GM12878 (cell line): ENCODE measurements around the gene SPIRE2. TPM values are rescaled to one million over a fixed set of nuclear protein-coding genes. Genes with fewer than 3 reads are reported as not detected.

ENCODE experiments used
- CBFB ChIP-seq: IDR thresholded peaks from 2 replicates; pipeline ENCODE4 v1.6.1; 2016; ENCODE audit warnings: antibody characterized with exemption, low read depth
- EZH2 ChIP-seq: IDR thresholded peaks from 2 replicates; pipeline ENCODE4 v1.6.1; 2012; ENCODE audit warnings: low read depth, mild to moderate bottlenecking, control low read depth, inconsistent platforms, low read length, borderline replicate concordance; ENCODE audit not compliant: control insufficient read depth
- FOS ChIP-seq: IDR thresholded peaks from 3 replicates; pipeline ENCODE4 v1.6.1; 2011; ENCODE audit warnings: borderline replicate concordance; ENCODE audit not compliant: insufficient read length; ENCODE audit errors: extremely low read depth
- IKZF1 ChIP-seq: fragments of 450-650 bp; conservative IDR thresholded peaks from 2 replicates; pipeline ENCODE4 v1.6.1; 2017; ENCODE audit warnings: antibody characterized with exemption, mild to moderate bottlenecking
- JUNB ChIP-seq: IDR thresholded peaks from 2 replicates; pipeline ENCODE4 v1.6.1; 2016; ENCODE audit warnings: antibody characterized with exemption, mild to moderate bottlenecking
- KDM1A ChIP-seq: fragments of 200-600 bp; sonication (generic); IDR thresholded peaks from 2 replicates; pipeline ENCODE4 v1.6.1; 2016; ENCODE audit warnings: borderline replicate concordance
- LARP7 ChIP-seq: fragments of 450-650 bp; IDR thresholded peaks from 2 replicates; pipeline ENCODE4 v1.6.1; 2017; ENCODE audit warnings: mild to moderate bottlenecking
- NRF1 ChIP-seq: conservative IDR thresholded peaks from 2 replicates; pipeline ENCODE4 v1.6.1; 2011; ENCODE audit warnings: mild to moderate bottlenecking, low read depth, low read length, improper control_type of control experiment
- PAX5 ChIP-seq: IDR thresholded peaks from 2 replicates; pipeline ENCODE4 v1.6.1; 2011; ENCODE audit warnings: low read depth, low read length, borderline replicate concordance
- POU2F2 ChIP-seq: IDR thresholded peaks from 3 replicates; pipeline ENCODE4 v1.6.1; 2011; ENCODE audit warnings: low read depth, mild to moderate bottlenecking, low read length, borderline replicate concordance
- RAD51 ChIP-seq: fragments of 450-650 bp; IDR thresholded peaks from 2 replicates; pipeline ENCODE4 v1.6.1; 2016; ENCODE audit warnings: moderate library complexity, mild to moderate bottlenecking, inconsistent platforms
- SMC3 ChIP-seq: IDR thresholded peaks from 2 replicates; pipeline ENCODE4 v1.6.1; 2011; ENCODE audit warnings: low read length, improper control_type of control experiment, borderline replicate concordance
- SP1 ChIP-seq: IDR thresholded peaks from one replicate; pipeline ENCODE4 v1.6.1; 2011; ENCODE audit warnings: low read depth, low read length
- SPI1 ChIP-seq: IDR thresholded peaks from 2 replicates; pipeline ENCODE4 v1.6.1; 2011; ENCODE audit warnings: low read depth, mild to moderate bottlenecking, low read length, moderate library complexity, borderline replicate concordance; ENCODE audit not compliant: insufficient read depth
- SUPT20H ChIP-seq: IDR thresholded peaks from 2 replicates; pipeline ENCODE4 v1.6.1; 2011; ENCODE audit warnings: low read depth, mild to moderate bottlenecking, low read length, moderate library complexity, borderline replicate concordance; ENCODE audit not compliant: control insufficient read depth
- TCF12 ChIP-seq: IDR thresholded peaks from 2 replicates; pipeline ENCODE4 v1.6.1; 2011; ENCODE audit warnings: low read depth, mild to moderate bottlenecking, low read length
- WRNIP1 ChIP-seq: IDR thresholded peaks from 2 replicates; pipeline ENCODE4 v1.6.1; 2011; ENCODE audit warnings: low read depth, low read length, improper control_type of control experiment, borderline replicate concordance
- YBX1 ChIP-seq: fragments of 450-650 bp; IDR thresholded peaks from 2 replicates; pipeline ENCODE4 v1.6.1; 2016; ENCODE audit warnings: antibody characterized with exemption
- polyA plus RNA-seq, 11 experiments: library from polyadenylated mRNA; depleted of rRNA in 4 of 11; unstranded in 6 of 11; stranded (reverse) in 5 of 11; fragments of >200 nt; fragmentation: Nextera tagmentation in 4 of 11; fragmentation: Illumina TruSeq in 1 of 11; extraction: Ambion mirVana in 4 of 11; extraction: Trizol in 1 of 11; gene quantifications; 1 replicate in 1 of 11; 2 replicates in 10 of 11; pipeline versions ENCODE4 v1.2.1 to v1.2.3, GENCODE V29; 2011 to 2016; ENCODE audit warnings: inconsistent platforms in 2 of 11, missing spikeins in 2 of 11, low read depth in 1 of 11
- total RNA-seq, 4 experiments: library from RNA; depleted of rRNA in 3 of 4; stranded (reverse); fragments of >200 nt in 3 of 4; fragmentation: Illumina TruSeq in 1 of 4; extraction: Trizol in 1 of 4; gene quantifications; 2 replicates each; pipeline versions ENCODE4 v1.2.1 to v1.2.3, GENCODE V29; 2013 to 2021
- TF ChIP-seq, protein P1 (sequence below): fragments of 450-650 bp; IDR thresholded peaks from 2 replicates; pipeline ENCODE4 v1.6.1; 2016; ENCODE audit warnings: mild to moderate bottlenecking
- TF ChIP-seq, protein P2 (sequence below): fragments of 450-650 bp; IDR thresholded peaks from 2 replicates; pipeline ENCODE4 v1.6.1; 2014; ENCODE audit warnings: mild to moderate bottlenecking
- TF ChIP-seq, protein P3 (sequence below): IDR thresholded peaks from 2 replicates; pipeline ENCODE4 v1.6.1; 2012; ENCODE audit warnings: improper control_type of control experiment, low read depth, low read length; ENCODE audit not compliant: insufficient replicate concordance
- TF ChIP-seq, protein P4 (sequence below): IDR thresholded peaks from 2 replicates; pipeline ENCODE4 v1.6.1; 2011; ENCODE audit warnings: mild to moderate bottlenecking, low read depth, low read length, moderate library complexity; ENCODE audit not compliant: insufficient replicate concordance

The SPIRE2 gene
- total and polyA plus RNA-seq, 10 of the 15 experiments (the other 5 are each of a cell fraction or from before 2014, with no cell fraction given): 0.03 to 0.64 (median 0.27) TPM; not detected in 1

DNA sequence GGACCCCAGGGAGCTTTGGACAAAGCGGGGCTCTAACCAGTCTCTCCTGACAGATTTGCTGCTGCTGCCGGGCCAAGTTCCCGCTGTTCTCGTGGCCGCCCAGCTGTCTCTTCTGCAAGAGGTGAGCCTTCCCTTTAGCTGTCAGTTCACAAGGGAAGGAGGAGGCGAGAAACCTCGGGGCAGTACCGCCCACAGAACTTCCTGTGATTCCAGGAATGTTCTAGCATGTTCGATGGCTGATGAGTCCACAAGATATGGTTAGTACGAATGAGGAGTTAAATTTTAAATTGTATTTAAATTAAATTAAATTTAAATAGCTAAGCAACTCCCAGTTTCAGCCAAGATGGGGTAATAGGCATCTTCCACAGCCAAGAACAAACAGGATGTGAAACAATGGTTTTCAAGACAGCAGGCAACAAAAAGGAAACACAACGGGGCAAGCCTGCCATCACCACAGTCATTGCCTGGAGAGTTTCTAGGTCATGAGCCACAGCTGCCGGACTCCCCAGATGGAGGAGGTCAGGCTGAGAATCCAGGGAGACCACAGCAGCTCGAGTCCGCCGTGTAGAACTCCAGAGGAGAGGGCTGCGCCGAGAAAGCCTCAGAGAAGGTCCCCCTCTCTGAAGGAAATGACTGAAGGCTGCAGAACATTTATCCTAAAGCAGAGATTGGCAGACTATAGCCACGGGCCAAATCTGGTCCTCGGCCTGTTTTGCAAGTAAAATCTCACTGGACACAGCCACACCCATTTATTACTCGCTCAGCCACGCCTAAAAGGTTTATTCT, 35.7 kb downstream of the SPIRE2 start (continued):
- TF ChIP-seq, protein P1, sequence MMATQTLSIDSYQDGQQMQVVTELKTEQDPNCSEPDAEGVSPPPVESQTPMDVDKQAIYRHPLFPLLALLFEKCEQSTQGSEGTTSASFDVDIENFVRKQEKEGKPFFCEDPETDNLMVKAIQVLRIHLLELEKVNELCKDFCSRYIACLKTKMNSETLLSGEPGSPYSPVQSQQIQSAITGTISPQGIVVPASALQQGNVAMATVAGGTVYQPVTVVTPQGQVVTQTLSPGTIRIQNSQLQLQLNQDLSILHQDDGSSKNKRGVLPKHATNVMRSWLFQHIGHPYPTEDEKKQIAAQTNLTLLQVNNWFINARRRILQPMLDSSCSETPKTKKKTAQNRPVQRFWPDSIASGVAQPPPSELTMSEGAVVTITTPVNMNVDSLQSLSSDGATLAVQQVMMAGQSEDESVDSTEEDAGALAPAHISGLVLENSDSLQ: no peak; the same call in 1 of the 2 replicates
- TF ChIP-seq YBX1: no peak
- TF ChIP-seq IKZF1: peak; percentile 68
- TF ChIP-seq, protein P2, sequence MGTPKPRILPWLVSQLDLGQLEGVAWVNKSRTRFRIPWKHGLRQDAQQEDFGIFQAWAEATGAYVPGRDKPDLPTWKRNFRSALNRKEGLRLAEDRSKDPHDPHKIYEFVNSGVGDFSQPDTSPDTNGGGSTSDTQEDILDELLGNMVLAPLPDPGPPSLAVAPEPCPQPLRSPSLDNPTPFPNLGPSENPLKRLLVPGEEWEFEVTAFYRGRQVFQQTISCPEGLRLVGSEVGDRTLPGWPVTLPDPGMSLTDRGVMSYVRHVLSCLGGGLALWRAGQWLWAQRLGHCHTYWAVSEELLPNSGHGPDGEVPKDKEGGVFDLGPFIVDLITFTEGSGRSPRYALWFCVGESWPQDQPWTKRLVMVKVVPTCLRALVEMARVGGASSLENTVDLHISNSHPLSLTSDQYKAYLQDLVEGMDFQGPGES: no peak
- TF ChIP-seq, protein P3, sequence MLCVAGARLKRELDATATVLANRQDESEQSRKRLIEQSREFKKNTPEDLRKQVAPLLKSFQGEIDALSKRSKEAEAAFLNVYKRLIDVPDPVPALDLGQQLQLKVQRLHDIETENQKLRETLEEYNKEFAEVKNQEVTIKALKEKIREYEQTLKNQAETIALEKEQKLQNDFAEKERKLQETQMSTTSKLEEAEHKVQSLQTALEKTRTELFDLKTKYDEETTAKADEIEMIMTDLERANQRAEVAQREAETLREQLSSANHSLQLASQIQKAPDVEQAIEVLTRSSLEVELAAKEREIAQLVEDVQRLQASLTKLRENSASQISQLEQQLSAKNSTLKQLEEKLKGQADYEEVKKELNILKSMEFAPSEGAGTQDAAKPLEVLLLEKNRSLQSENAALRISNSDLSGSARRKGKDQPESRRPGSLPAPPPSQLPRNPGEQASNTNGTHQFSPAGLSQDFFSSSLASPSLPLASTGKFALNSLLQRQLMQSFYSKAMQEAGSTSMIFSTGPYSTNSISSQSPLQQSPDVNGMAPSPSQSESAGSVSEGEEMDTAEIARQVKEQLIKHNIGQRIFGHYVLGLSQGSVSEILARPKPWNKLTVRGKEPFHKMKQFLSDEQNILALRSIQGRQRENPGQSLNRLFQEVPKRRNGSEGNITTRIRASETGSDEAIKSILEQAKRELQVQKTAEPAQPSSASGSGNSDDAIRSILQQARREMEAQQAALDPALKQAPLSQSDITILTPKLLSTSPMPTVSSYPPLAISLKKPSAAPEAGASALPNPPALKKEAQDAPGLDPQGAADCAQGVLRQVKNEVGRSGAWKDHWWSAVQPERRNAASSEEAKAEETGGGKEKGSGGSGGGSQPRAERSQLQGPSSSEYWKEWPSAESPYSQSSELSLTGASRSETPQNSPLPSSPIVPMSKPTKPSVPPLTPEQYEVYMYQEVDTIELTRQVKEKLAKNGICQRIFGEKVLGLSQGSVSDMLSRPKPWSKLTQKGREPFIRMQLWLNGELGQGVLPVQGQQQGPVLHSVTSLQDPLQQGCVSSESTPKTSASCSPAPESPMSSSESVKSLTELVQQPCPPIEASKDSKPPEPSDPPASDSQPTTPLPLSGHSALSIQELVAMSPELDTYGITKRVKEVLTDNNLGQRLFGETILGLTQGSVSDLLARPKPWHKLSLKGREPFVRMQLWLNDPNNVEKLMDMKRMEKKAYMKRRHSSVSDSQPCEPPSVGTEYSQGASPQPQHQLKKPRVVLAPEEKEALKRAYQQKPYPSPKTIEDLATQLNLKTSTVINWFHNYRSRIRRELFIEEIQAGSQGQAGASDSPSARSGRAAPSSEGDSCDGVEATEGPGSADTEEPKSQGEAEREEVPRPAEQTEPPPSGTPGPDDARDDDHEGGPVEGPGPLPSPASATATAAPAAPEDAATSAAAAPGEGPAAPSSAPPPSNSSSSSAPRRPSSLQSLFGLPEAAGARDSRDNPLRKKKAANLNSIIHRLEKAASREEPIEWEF: peak; percentile 11
- TF ChIP-seq, protein P4, sequence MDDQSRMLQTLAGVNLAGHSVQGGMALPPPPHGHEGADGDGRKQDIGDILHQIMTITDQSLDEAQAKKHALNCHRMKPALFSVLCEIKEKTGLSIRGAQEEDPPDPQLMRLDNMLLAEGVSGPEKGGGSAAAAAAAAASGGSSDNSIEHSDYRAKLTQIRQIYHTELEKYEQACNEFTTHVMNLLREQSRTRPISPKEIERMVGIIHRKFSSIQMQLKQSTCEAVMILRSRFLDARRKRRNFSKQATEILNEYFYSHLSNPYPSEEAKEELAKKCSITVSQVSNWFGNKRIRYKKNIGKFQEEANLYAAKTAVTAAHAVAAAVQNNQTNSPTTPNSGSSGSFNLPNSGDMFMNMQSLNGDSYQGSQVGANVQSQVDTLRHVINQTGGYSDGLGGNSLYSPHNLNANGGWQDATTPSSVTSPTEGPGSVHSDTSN: no peak
- no peak for TF ChIP-seq SUPT20H
- TF ChIP-seq JUNB: no peak
- no peak for TF ChIP-seq PAX5
- TF ChIP-seq SP1: no peak
- no peak for TF ChIP-seq FOS
- no peak for TF ChIP-seq CBFB
- no peak for TF ChIP-seq EZH2
- no peak for TF ChIP-seq RAD51
- TF ChIP-seq TCF12: 0 out of 2 replicates have a peak, but pooled peaks have one; percentile 14
- no peak for TF ChIP-seq KDM1A
- TF ChIP-seq POU2F2: no peak
- TF ChIP-seq NRF1: no peak
- TF ChIP-seq SMC3: no peak
- no peak for TF ChIP-seq WRNIP1
- no peak for TF ChIP-seq LARP7
- TF ChIP-seq SPI1: peak; percentile 76; the same call in 1 of the 2 replicates
